ENCODE data around the gene GPR141.

GRCh38 chr7:37645282-37646050, 38.1 kb upstream of the GPR141 start:
- TF ChIP-seq POLR2A (IDR thresholded peaks at IDR 0.05; ENCODE audit: low read depth, low read length) (no peak), TAF1 (IDR thresholded peaks at IDR 0.05; ENCODE audit: low read depth, low read length) (no peak)
